ENCODE results near the gene CNTN5.

The CNTN5 gene

DNA sequence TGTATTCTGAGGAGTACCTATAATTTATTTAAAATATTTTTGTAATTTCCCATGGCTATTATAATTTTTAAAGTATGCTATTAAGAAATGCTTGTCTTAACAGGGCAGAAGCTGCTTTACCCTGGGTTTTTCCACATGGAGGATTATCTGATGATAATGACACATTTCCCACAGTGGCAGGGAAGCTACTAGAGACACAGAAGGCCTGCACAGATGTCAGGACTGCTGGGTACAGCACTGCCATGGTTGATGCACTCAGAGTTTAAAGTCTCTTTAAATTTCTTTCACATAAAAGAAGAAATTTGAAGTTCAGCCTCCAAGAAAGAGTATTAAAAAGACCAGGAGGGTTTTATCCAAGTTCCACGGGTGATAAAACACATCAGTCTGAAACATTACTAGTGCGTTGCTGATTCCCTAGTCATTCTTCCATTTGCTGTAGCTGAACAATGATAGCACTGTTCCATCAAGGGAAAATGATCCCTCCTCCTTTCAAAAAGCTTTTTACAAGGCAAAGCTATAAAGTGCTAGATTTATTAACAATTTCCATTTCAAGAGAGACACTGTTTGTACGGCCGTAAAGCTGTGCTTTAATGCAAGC is 363.0 kb downstream of the CNTN5 start:
- no peak overlapping the region for H3K4ac ChIP-seq (ENCODE audit: low read depth in 1 of 2, low read length in 2 of 2)
- H2AK5ac ChIP-seq (ENCODE audit: low read length, severe bottlenecking), result no peak overlapping the region
- H3K14ac ChIP-seq (ENCODE audit: low read length in 2 of 2), result no peak overlapping the region
- H2BK15ac ChIP-seq (ENCODE audit: low read depth, poor library complexity, severe bottlenecking), result no peak overlapping the region
- no peak overlapping the region for H2BK120ac ChIP-seq (ENCODE audit: low read depth, low read length)
- H2BK12ac ChIP-seq (ENCODE audit: low read length in 2 of 2), result no peak overlapping the region
- H3K23ac ChIP-seq (ENCODE audit: low read length in 2 of 2), result no peak overlapping the region
- no peaks in the 10 kb centered on the region for H3K79me1 ChIP-seq (replicated peaks; ENCODE audit: low read length, poor library complexity, severe bottlenecking)
- no peak overlapping the region for H2AFZ ChIP-seq (ENCODE audit: low read depth, low read length)
- DNase-seq, result no peak
- H4K8ac ChIP-seq (ENCODE audit: low read length), result no peak overlapping the region
- H3K9me3 ChIP-seq (ENCODE audit: control insufficient read depth, low read length), result no peaks in the 10 kb centered on the region
- H3K4me3 ChIP-seq (ENCODE audit: insufficient read depth in 1 of 2, low read depth in 1 of 2, low read length in 2 of 2), result no peak overlapping the region
- H2BK5ac ChIP-seq (ENCODE audit: low read depth, low read length, poor library complexity, severe bottlenecking), result no peak overlapping the region
- H4K91ac ChIP-seq (ENCODE audit: low read length), result no peak overlapping the region
- H3K4me2 ChIP-seq (ENCODE audit: low read length, poor library complexity, severe bottlenecking), result no peak overlapping the region
- H3K27ac ChIP-seq (ENCODE audit: low read length, poor library complexity, severe bottlenecking), result no peak overlapping the region
- H3K18ac ChIP-seq (ENCODE audit: low read depth in 1 of 2, low read length in 2 of 2), result no peak overlapping the region
- H3K36me3 ChIP-seq (ENCODE audit: control insufficient read depth in 1 of 2, insufficient read depth in 2 of 2, low read depth in 1 of 2, low read length in 2 of 2), result no peaks in the 10 kb centered on the region
- H3K9ac ChIP-seq (ENCODE audit: low read length), result no peak overlapping the region
- no peaks in the 10 kb centered on the region for H3K4me1 ChIP-seq (ENCODE audit: control insufficient read depth, insufficient read depth, low read depth, low read length)
- H3K27me3 ChIP-seq (ENCODE audit: control insufficient read depth in 1 of 2, insufficient read depth in 1 of 2, low read length in 2 of 2), result no peaks in the 10 kb centered on the region
- 94% methylated on average over 2 of the region's 4 CpGs for WGBS

DNA sequence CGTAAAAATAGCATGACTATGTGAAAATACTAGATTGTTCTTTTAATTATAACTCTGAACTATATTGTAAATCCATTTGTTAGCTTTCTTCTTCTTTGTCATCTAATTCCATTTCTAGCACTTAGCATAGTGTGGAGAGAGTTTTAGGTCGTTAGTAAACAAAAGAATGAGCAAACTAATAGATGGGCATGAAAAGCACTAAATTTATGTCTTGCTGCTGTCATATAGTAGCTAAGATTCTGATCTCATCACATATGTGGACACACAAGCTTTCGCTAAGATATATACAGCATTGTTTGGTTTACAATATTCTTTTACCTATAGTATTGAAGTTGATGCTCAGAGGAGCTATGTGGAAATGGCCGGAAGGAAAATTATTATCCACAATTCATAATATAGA is 370.5 kb downstream of the CNTN5 start:
- no peak overlapping the region for H3K4me2 ChIP-seq (ENCODE audit: low read length, poor library complexity, severe bottlenecking)
- no CpG with 5 or more reads among the region's 4 CpGs for WGBS
- H3K27me3 ChIP-seq (ENCODE audit: control insufficient read depth in 1 of 2, insufficient read depth in 1 of 2, low read length in 2 of 2), result no peaks in the 10 kb centered on the region
- no peak overlapping the region for H3K18ac ChIP-seq (ENCODE audit: low read depth in 1 of 2, low read length in 2 of 2)
- H2BK15ac ChIP-seq (ENCODE audit: low read depth, poor library complexity, severe bottlenecking), result no peak overlapping the region
- no peak overlapping the region for H2AK5ac ChIP-seq (ENCODE audit: low read length, severe bottlenecking)
- no peak overlapping the region for H2AFZ ChIP-seq (ENCODE audit: low read depth, low read length)
- H3K36me3 ChIP-seq (ENCODE audit: control insufficient read depth in 1 of 2, insufficient read depth in 2 of 2, low read depth in 1 of 2, low read length in 2 of 2), result no peaks in the 10 kb centered on the region
- H3K27ac ChIP-seq (ENCODE audit: low read length, poor library complexity, severe bottlenecking), result no peak overlapping the region
- H3K4me1 ChIP-seq (ENCODE audit: control insufficient read depth, insufficient read depth, low read depth, low read length), result no peaks in the 10 kb centered on the region
- H3K4ac ChIP-seq (ENCODE audit: low read depth in 1 of 2, low read length in 2 of 2), result no peak overlapping the region
- H3K9me3 ChIP-seq (ENCODE audit: control insufficient read depth, low read length), result no peaks in the 10 kb centered on the region
- no peak overlapping the region for H2BK12ac ChIP-seq (ENCODE audit: low read length in 2 of 2)
- no peak overlapping the region for H4K8ac ChIP-seq (ENCODE audit: low read length)
- no peak for DNase-seq
- H2BK5ac ChIP-seq (ENCODE audit: low read depth, low read length, poor library complexity, severe bottlenecking), result no peak overlapping the region
- no peak overlapping the region for H3K14ac ChIP-seq (ENCODE audit: low read length in 2 of 2)
- no peak overlapping the region for H3K23ac ChIP-seq (ENCODE audit: low read length in 2 of 2)
- no peak overlapping the region for H4K91ac ChIP-seq (ENCODE audit: low read length)
- H3K4me3 ChIP-seq (ENCODE audit: insufficient read depth in 1 of 2, low read depth in 1 of 2, low read length in 2 of 2), result no peak overlapping the region
- no peaks in the 10 kb centered on the region for H3K79me1 ChIP-seq (replicated peaks; ENCODE audit: low read length, poor library complexity, severe bottlenecking)
- no peak overlapping the region for H2BK120ac ChIP-seq (ENCODE audit: low read depth, low read length)
- no peak overlapping the region for H3K9ac ChIP-seq (ENCODE audit: low read length)

- Histone ChIP-seq H3K27ac (ENCODE audit: low read length, poor library complexity, severe bottlenecking) (no peak overlapping the region), H3K79me1 (replicated peaks; ENCODE audit: low read length, poor library complexity, severe bottlenecking) (no peaks in the 10 kb centered on the region), H2BK15ac (ENCODE audit: low read depth, poor library complexity, severe bottlenecking) (no peak overlapping the region), H4K8ac (ENCODE audit: low read length) (no peak overlapping the region), H2BK120ac (ENCODE audit: low read depth, low read length) (no peak overlapping the region), H3K23ac (ENCODE audit: low read length in 2 of 2) (no peak overlapping the region), H3K9me3 (ENCODE audit: control insufficient read depth, low read length) (no peaks in the 10 kb centered on the region), H2BK12ac (ENCODE audit: low read length in 2 of 2) (no peak overlapping the region), H4K91ac (ENCODE audit: low read length) (no peak overlapping the region), H3K14ac (ENCODE audit: low read length in 2 of 2) (no peak overlapping the region), H3K4me2 (ENCODE audit: low read length, poor library complexity, severe bottlenecking) (no peak overlapping the region), H3K9ac (ENCODE audit: low read length) (no peak overlapping the region), H3K18ac (ENCODE audit: low read depth in 1 of 2, low read length in 2 of 2) (no peak overlapping the region), H3K4ac (ENCODE audit: low read depth in 1 of 2, low read length in 2 of 2) (no peak overlapping the region), H2BK5ac (ENCODE audit: low read depth, low read length, poor library complexity, severe bottlenecking) (no peak overlapping the region), H3K36me3 (ENCODE audit: control insufficient read depth in 1 of 2, insufficient read depth in 2 of 2, low read depth in 1 of 2, low read length in 2 of 2) (no peaks in the 10 kb centered on the region), H3K27me3 (ENCODE audit: control insufficient read depth in 1 of 2, insufficient read depth in 1 of 2, low read length in 2 of 2) (no peaks in the 10 kb centered on the region), H3K4me1 (ENCODE audit: control insufficient read depth, insufficient read depth, low read depth, low read length) (no peaks in the 10 kb centered on the region), H2AK5ac (ENCODE audit: low read length, severe bottlenecking) (no peak overlapping the region), H2AFZ (ENCODE audit: low read depth, low read length) (no peak overlapping the region), H3K4me3 (ENCODE audit: insufficient read depth in 1 of 2, low read depth in 1 of 2, low read length in 2 of 2) (no peak overlapping the region)
- DNase-seq, result no peak
- WGBS, result 59% methylated on average over 2 of the region's 2 CpGs
Observed at GRCh38 chr11:99406345-99406744, 385.6 kb downstream of the CNTN5 start.

- Histone ChIP-seq H2BK12ac (ENCODE audit: low read length in 2 of 2) (no peak overlapping the region), H3K23ac (ENCODE audit: low read length in 2 of 2) (no peak overlapping the region), H3K9ac (ENCODE audit: low read length) (no peak overlapping the region), H4K8ac (ENCODE audit: low read length) (no peak overlapping the region), H2BK5ac (ENCODE audit: low read depth, low read length, poor library complexity, severe bottlenecking) (no peak overlapping the region), H3K36me3 (ENCODE audit: control insufficient read depth in 1 of 2, insufficient read depth in 2 of 2, low read depth in 1 of 2, low read length in 2 of 2) (no peaks in the 10 kb centered on the region), H3K4me2 (ENCODE audit: low read length, poor library complexity, severe bottlenecking) (no peak overlapping the region), H2BK120ac (ENCODE audit: low read depth, low read length) (no peak overlapping the region), H2AK5ac (ENCODE audit: low read length, severe bottlenecking) (no peak overlapping the region), H2BK15ac (ENCODE audit: low read depth, poor library complexity, severe bottlenecking) (no peak overlapping the region), H4K91ac (ENCODE audit: low read length) (no peak overlapping the region), H3K79me1 (replicated peaks; ENCODE audit: low read length, poor library complexity, severe bottlenecking) (no peaks in the 10 kb centered on the region), H3K14ac (ENCODE audit: low read length in 2 of 2) (no peak overlapping the region), H3K9me3 (ENCODE audit: control insufficient read depth, low read length) (no peaks in the 10 kb centered on the region), H3K4ac (ENCODE audit: low read depth in 1 of 2, low read length in 2 of 2) (no peak overlapping the region), H3K4me3 (ENCODE audit: insufficient read depth in 1 of 2, low read depth in 1 of 2, low read length in 2 of 2) (no peak overlapping the region), H3K4me1 (ENCODE audit: control insufficient read depth, insufficient read depth, low read depth, low read length) (no peaks in the 10 kb centered on the region), H3K27ac (ENCODE audit: low read length, poor library complexity, severe bottlenecking) (no peak overlapping the region), H2AFZ (ENCODE audit: low read depth, low read length) (no peak overlapping the region), H3K27me3 (ENCODE audit: control insufficient read depth in 1 of 2, insufficient read depth in 1 of 2, low read length in 2 of 2) (no peaks in the 10 kb centered on the region), H3K18ac (ENCODE audit: low read depth in 1 of 2, low read length in 2 of 2) (no peak overlapping the region)
- no CpG with 5 or more reads among the region's 3 CpGs for WGBS
- no peak for DNase-seq
Observed at GRCh38 chr11:99410636-99411035, 389.9 kb downstream of the CNTN5 start.

Data from mesenchymal stem cell (in vitro differentiated cells and primary cell).